Prostate gland (tissue), 2 donors: Measurements from ENCODE around the gene DLGAP1.

Source experiments
- CTCF ChIP-seq, 4 experiments: fragments of 200-600 bp in 2 of 4; fragments of 450-650 bp in 2 of 4; sonication (generic) in 2 of 4; IDR thresholded peaks; 1 replicate in 3 of 4; 2 replicates in 1 of 4; pipeline ENCODE4 v1.5.1; 2016 to 2019; ENCODE audit warnings: antibody characterized with exemption in 4 of 4, mild to moderate bottlenecking in 2 of 4, moderate library complexity in 2 of 4
- POLR2A ChIP-seq: fragments of 450-650 bp; IDR thresholded peaks from one replicate; pipeline ENCODE4 v1.6.1; 2016; ENCODE audit warnings: antibody characterized with exemption, mild to moderate bottlenecking
- POLR2AphosphoS5 ChIP-seq: sonication (generic); formaldehyde crosslinking; IDR thresholded peaks from one replicate; pipeline ENCODE4 v1.6.1; 2017; ENCODE audit warnings: antibody characterized with exemption

- peak; percentile 23 to 69 (median 60) for TF ChIP-seq CTCF (IDR thresholded peaks at IDR 0.05)
- TF ChIP-seq POLR2A: no peak
- peak; percentile 21 for TF ChIP-seq POLR2AphosphoS5
Measured at GRCh38 chr18:3703732-3704176, 751.4 kb downstream of the DLGAP1 start.
